Stomach smooth muscle (tissue), 2 donors: ENCODE data around the gene ZNF30.
"Not testable (repeated sequence)": the region's sequence is repeated elsewhere in the genome, so short reads cannot be mapped to it uniquely, and the experiment has no call there.

Experiments used
- H3K27ac ChIP-seq: one replicate; pipeline ENCODE4 v1.7.0; 2013; ENCODE audit warnings: mild to moderate bottlenecking, low read length, inconsistent platforms
- H3K27me3 ChIP-seq, 2 donors: one replicate each; pipeline ENCODE4 v1.7.0; 2013; ENCODE audit warnings: low read length in 2 of 2; ENCODE audit not compliant: insufficient read depth in 2 of 2, control insufficient read depth in 1 of 2
- H3K36me3 ChIP-seq, 2 donors: one replicate each; pipeline ENCODE4 v1.7.0; 2013; ENCODE audit warnings: low read length in 2 of 2; ENCODE audit not compliant: control insufficient read depth in 2 of 2, insufficient read depth in 2 of 2
- H3K4me1 ChIP-seq: one replicate; pipeline ENCODE4 v1.7.0; 2013; ENCODE audit warnings: low read length; ENCODE audit not compliant: control insufficient read depth, insufficient read depth
- H3K4me3 ChIP-seq, 2 donors: one replicate each; pipeline ENCODE4 v1.7.0; 2013; ENCODE audit warnings: low read length in 2 of 2
- H3K9ac ChIP-seq, 2 donors: one replicate each; pipeline ENCODE4 v1.7.0; 2013; ENCODE audit warnings: low read length in 2 of 2, mild to moderate bottlenecking in 1 of 2
- H3K9me3 ChIP-seq, 2 donors: one replicate each; pipeline ENCODE4 v1.7.0; 2013; ENCODE audit warnings: low read length in 2 of 2; ENCODE audit not compliant: control insufficient read depth in 2 of 2
- donor health status: healthy.
- donor health status: Pancreatic carcinoma.

The ZNF30 gene

DNA sequence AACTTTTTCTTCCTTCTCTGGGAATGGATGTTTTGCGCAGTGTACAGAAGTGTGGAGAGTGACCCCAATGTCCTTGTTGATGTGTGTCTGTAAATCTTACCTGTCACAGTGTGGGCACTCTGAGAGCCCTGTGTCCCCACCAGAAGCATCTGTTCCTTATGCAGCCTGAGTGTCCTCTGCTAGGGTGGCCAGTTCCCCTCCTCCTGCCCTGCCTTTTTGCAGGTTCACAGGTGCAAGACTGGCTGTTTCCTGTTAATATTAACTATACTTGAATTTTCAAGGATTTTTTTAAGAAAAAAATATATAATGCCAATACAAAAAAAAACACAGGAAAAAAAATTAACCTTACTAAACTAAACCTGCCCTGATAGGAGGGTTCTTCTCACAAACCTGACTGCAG, 61.4 kb downstream of the ZNF30 start:
- no peak overlapping the region for H3K27ac ChIP-seq
- H3K9me3 ChIP-seq = no peaks in the 10 kb centered on the region
- no peaks in the 10 kb centered on the region for H3K4me1 ChIP-seq
- H3K27me3 ChIP-seq = peaks cover 0 to 3% of the 10 kb centered on the region in 2 donors
- H3K9ac ChIP-seq = no peak overlapping the region
- H3K4me3 ChIP-seq = no peak overlapping the region
- no peaks in the 10 kb centered on the region for H3K36me3 ChIP-seq

DNA sequence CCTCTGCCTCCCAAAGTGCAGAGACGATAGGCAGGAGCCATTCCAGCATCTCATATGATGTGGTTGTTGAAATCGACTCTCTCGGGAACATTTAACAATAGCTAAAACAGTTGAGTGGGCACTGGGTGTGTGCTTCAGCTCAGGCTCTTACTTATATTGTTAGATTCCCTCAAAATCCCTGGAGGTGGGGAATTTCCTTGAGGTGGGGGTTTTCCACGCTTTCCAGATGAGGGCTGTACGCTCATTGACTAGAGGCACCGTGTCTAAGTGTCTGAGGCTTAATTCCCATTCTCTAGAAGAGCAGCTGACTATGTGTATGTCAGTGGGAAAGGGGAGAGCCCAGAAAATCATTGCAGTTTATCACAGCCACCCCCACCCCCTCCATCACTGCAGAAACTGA, 62.6 kb downstream of the ZNF30 start:
- H3K4me1 ChIP-seq = no peaks in the 10 kb centered on the region
- peaks cover 0 to 3% of the 10 kb centered on the region in 2 donors for H3K27me3 ChIP-seq
- H3K4me3 ChIP-seq = no peak overlapping the region
- no peaks in the 10 kb centered on the region for H3K36me3 ChIP-seq
- no peak overlapping the region for H3K27ac ChIP-seq
- no peaks in the 10 kb centered on the region for H3K9me3 ChIP-seq
- no peak overlapping the region for H3K9ac ChIP-seq

DNA sequence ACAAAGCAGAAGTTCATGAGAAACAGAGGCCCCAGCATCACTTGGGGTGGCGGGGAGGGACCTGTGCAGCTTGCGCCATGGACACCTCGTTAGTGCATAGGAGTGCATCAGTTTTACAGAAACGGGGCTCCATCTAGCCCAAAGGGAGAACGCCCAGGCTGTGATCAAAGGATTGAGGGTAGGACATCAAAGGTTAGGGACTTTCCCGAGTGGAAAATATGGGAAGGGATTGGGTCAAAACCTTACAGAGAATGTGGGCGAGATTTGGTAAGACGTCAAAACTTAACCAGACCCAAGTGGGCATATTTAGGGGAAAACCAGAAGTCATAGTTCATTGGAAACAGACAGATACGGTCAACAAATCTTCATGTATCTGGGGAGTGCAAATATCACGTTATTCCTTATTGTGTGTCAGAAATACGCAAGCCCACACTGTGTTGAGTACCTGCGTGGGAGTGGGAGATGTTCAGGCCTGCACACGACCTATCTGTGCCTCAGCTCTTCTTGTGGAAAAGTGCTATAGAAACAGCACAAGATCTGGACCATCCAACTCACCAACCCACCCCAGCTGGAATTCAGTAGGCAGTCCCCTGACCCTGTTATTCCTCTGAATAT, 64.0 kb downstream of the ZNF30 start:
- H3K36me3 ChIP-seq = no peaks in the 10 kb centered on the region
- peaks cover 4% of the 10 kb centered on the region for H3K4me1 ChIP-seq
- no peak overlapping the region for H3K27ac ChIP-seq
- H3K4me3 ChIP-seq = no peak overlapping the region
- H3K27me3 ChIP-seq = peaks cover 0 to 3% of the 10 kb centered on the region in 2 donors
- H3K9me3 ChIP-seq = no peaks in the 10 kb centered on the region
- no peak overlapping the region for H3K9ac ChIP-seq

DNA sequence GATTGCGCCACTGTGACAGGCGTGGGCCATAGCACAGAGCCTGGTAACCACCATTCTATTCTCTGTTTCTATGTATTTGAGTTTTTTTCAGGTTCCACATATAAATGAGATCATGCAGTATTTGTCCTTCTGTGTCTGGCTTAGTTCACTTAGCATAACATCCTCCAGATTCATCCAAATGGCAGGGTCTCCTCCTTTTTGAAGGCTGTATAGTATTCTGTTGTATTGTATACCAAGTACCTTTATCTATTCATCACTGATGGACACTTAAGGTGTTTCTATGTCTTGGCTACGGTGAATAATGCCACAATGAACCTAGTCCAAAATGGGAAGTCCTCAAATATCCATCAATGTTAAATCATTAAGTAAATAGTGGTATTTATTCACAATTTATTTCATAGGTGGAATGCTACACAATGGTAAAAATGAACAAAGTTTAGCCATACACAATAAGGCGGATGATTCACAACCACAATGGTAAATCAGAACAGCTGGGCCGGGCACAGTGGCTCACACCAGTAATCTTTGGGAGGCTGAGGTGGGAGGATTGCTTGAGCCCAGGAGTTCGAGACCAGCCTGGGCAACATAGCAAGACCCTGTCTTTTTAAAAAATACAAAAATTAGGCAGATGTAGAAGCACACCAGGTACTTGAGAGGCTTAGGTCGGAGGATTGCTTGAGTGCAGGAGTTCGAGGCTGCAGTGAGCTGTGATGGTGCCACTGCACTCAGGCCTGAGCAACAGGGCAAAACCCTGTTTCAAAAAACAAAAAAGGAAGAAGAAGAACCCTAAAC, 65.0 kb downstream of the ZNF30 start:
- Histone ChIP-seq H3K9me3 (no peaks in the 10 kb centered on the region), H3K36me3 (no peaks in the 10 kb centered on the region), H3K4me3 (no peak overlapping the region), H3K4me1 (peaks cover 4% of the 10 kb centered on the region), H3K27me3 (peaks cover 0 to 3% of the 10 kb centered on the region in 2 donors), H3K27ac (no peak overlapping the region), H3K9ac (no peak overlapping the region)

DNA sequence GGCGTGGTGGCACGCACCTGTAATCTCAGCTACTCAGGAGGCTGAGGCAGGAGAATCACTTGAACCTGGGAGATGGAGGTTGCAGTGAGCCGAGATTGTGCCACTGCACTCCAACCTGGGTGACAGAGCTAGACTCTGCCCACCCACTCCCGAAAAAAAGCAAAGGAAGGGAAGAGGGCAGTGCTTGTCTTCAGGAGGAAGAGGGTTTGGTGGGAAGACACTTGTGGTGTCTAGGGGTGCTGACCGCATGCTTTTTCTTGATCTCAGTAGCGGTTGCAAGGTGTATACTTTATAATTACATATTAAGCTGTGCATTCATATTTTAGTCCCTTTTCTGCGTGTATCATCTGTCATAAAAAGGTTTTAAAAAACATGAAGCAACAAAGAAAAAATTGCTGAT, 65.9 kb downstream of the ZNF30 start:
- H3K27me3 ChIP-seq, H3K36me3 ChIP-seq, H3K4me3 ChIP-seq, H3K27ac ChIP-seq, H3K4me1 ChIP-seq, H3K9me3 ChIP-seq, H3K9ac ChIP-seq: not testable (repeated sequence)

DNA sequence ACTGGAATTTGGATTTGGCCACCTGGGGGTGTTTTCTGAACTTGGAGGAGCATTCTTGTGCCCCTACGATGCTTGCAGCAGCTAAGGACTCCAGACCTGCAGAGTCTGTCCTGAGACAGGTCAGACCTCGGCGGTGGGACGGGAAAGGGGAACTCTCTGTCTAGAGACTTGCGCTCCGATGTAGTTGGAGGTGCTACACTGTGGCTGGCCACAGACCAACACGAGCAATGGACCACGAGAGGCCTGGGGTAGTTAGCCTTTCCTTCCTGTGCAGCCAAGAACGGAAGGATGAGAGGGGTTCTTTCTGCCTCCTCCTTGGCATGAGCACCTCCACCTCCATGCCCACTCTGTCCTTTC, 67.6 kb downstream of the ZNF30 start:
- no peak overlapping the region for H3K4me3 ChIP-seq
- H3K27ac ChIP-seq = no peak overlapping the region
- peaks cover 0 to 2% of the 10 kb centered on the region in 2 donors for H3K27me3 ChIP-seq
- H3K36me3 ChIP-seq = no peaks in the 10 kb centered on the region
- H3K9me3 ChIP-seq = no peaks in the 10 kb centered on the region
- H3K4me1 ChIP-seq = peaks cover 15% of the 10 kb centered on the region
- H3K9ac ChIP-seq = no peak overlapping the region
